Mesendoderm (in vitro differentiated cells): ENCODE data around the gene NOM1.

Experiments used
- DNase-seq: peaks from one replicate; pipeline ENCODE4 v3.0.0; 2013
- H2AK5ac ChIP-seq: 2 replicates; pipeline ENCODE4 v1.6.1; 2013; ENCODE audit warnings: low read length, inconsistent platforms
- H2BK120ac ChIP-seq: 2 replicates; pipeline ENCODE4 v1.6.1; 2013; ENCODE audit warnings: low read depth, mild to moderate bottlenecking, low read length, moderate library complexity, mixed read lengths
- H2BK15ac ChIP-seq: replicated peaks from 2 replicates; pipeline ENCODE4 v1.6.1; 2013; ENCODE audit warnings: low read depth, mild to moderate bottlenecking, moderate library complexity
- H2BK5ac ChIP-seq: 2 replicates; pipeline ENCODE4 v1.6.1; 2013; ENCODE audit warnings: low read length, inconsistent platforms
- H3K18ac ChIP-seq: 2 replicates; pipeline ENCODE4 v1.6.1; 2013; ENCODE audit warnings: mild to moderate bottlenecking, low read length, mixed read lengths
- H3K23ac ChIP-seq: one replicate; pipeline ENCODE4 v1.6.1; 2013; ENCODE audit warnings: low read length
- H3K27ac ChIP-seq: 2 replicates; pipeline ENCODE4 v1.5.1; 2013; ENCODE audit warnings: low read depth, mild to moderate bottlenecking, inconsistent platforms, low read length, moderate library complexity
- H3K27me3 ChIP-seq: 2 replicates; pipeline ENCODE4 v1.6.1; 2013; ENCODE audit warnings: low read length, control low read depth, mild to moderate bottlenecking, inconsistent platforms; ENCODE audit not compliant: insufficient read depth, poor library complexity
- H3K36me3 ChIP-seq: 2 replicates; pipeline ENCODE4 v1.6.1; 2013; ENCODE audit warnings: low read length, inconsistent platforms; ENCODE audit not compliant: control insufficient read depth, insufficient read depth
- H3K4ac ChIP-seq: one replicate; pipeline ENCODE4 v1.6.1; 2013; ENCODE audit warnings: low read depth, mild to moderate bottlenecking, low read length, moderate library complexity
- H3K4me1 ChIP-seq: 2 replicates; pipeline ENCODE4 v1.6.1; 2013; ENCODE audit warnings: low read depth, low read length, inconsistent platforms; ENCODE audit not compliant: control insufficient read depth
- H3K4me2 ChIP-seq: 2 replicates; pipeline ENCODE4 v1.6.1; 2013; ENCODE audit warnings: low read length
- H3K4me3 ChIP-seq: 2 replicates; pipeline ENCODE4 v1.5.1; 2013; ENCODE audit warnings: mild to moderate bottlenecking, low read length
- H3K56ac ChIP-seq: one replicate; pipeline ENCODE4 v1.6.1; 2013; ENCODE audit warnings: low read length
- H3K79me1 ChIP-seq: 2 replicates; pipeline ENCODE4 v1.6.1; 2013; ENCODE audit warnings: low read length, inconsistent platforms
- H3K79me2 ChIP-seq: 2 replicates; pipeline ENCODE4 v1.6.1; 2013; ENCODE audit warnings: mild to moderate bottlenecking, low read length; ENCODE audit not compliant: control insufficient read depth, insufficient read depth
- H3K9ac ChIP-seq: 2 replicates; pipeline ENCODE4 v1.6.1; 2013; ENCODE audit warnings: low read length, inconsistent platforms
- H4K5ac ChIP-seq: one replicate; pipeline ENCODE4 v1.6.1; 2013; ENCODE audit warnings: low read length
- H4K8ac ChIP-seq: one replicate; pipeline ENCODE4 v1.6.1; 2013; ENCODE audit warnings: low read depth, mild to moderate bottlenecking, control low read depth, low read length, moderate library complexity
- WGBS: extraction: QIAGEN DNeasy Blood & Tissue Kit; methylation state at CpG from one replicate; pipeline ENCODE4 v1.1.7; 2013; ENCODE audit warnings: low lambda C conversion rate, missing lambda C conversion rate; ENCODE audit not compliant: insufficient coverage; ENCODE audit errors: extremely low coverage; 5-methylcytosine and 5-hydroxymethylcytosine counted together

The NOM1 gene

GRCh38 chr7:157006205-157006747, 56.8 kb downstream of the NOM1 start:
- H3K36me3 ChIP-seq: no peaks in the 10 kb centered on the region
- no peaks in the 10 kb centered on the region for H3K79me1 ChIP-seq
- no peak overlapping the region for H3K9ac ChIP-seq
- H4K5ac ChIP-seq: no peak overlapping the region
- H2BK120ac ChIP-seq: no peak overlapping the region
- H3K27me3 ChIP-seq: peaks cover 83% of the 10 kb centered on the region
- no peak overlapping the region for H3K56ac ChIP-seq
- no peak overlapping the region for H2BK5ac ChIP-seq
- H2AK5ac ChIP-seq: no peak overlapping the region
- H2BK15ac ChIP-seq: no peak overlapping the region
- H4K8ac ChIP-seq: no peak overlapping the region
- peak; percentile 33 for DNase-seq
- no peaks in the 10 kb centered on the region for H3K79me2 ChIP-seq
- no peak overlapping the region for H3K23ac ChIP-seq
- H3K18ac ChIP-seq: peak overlapping the region; percentile 8
- H3K4me3 ChIP-seq: no peak overlapping the region
- WGBS: no CpG with 5 or more reads among the region's 39 CpGs
- no peaks in the 10 kb centered on the region for H3K4me1 ChIP-seq
- no peak overlapping the region for H3K4me2 ChIP-seq
- H3K4ac ChIP-seq: no peak overlapping the region
- no peak overlapping the region for H3K27ac ChIP-seq

DNA sequence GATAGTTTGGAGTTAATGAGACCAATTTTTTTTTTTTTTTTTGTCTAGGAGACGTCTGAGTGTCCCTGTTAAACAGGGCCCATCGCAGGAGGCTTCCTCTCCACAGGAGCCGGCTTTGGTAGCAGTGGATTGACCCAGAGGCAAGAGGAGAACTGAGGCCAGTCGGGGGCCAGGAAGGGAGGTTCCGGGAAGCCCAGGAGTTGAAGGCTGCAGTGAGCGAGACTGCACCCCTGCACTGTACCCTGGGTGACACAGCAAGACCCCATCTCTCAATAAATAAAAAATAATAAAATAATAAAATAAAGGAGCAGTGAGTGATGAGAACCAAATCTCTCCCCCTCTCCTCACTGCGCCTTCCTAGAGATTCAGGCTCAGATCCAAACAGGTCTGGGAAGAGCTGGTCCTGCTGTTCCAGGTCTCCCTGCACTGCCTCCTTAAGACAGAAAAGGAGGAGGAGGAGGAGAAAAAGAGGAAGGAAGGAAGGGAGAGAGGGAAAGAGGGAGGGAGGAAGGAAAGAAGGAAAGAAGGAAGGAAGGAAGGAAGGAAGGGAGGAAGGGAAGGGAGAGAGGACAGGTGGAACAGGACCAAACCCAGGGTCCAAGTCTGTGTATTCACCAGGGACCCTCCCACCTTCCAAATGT, 57.4 kb downstream of the NOM1 start:
- Histone ChIP-seq H4K5ac (no peak overlapping the region), H3K4me3 (no peak overlapping the region), H2BK5ac (no peak overlapping the region), H2AK5ac (no peak overlapping the region), H3K27me3 (peaks cover 84% of the 10 kb centered on the region), H3K9ac (no peak overlapping the region), H2BK120ac (no peak overlapping the region), H2BK15ac (no peak overlapping the region), H3K18ac (no peak overlapping the region), H4K8ac (no peak overlapping the region), H3K27ac (no peak overlapping the region), H3K4me1 (peaks cover 1% of the 10 kb centered on the region), H3K23ac (no peak overlapping the region), H3K36me3 (no peaks in the 10 kb centered on the region), H3K4ac (no peak overlapping the region), H3K79me1 (no peaks in the 10 kb centered on the region), H3K4me2 (no peak overlapping the region), H3K56ac (no peak overlapping the region), H3K79me2 (no peaks in the 10 kb centered on the region)
- no peak for DNase-seq
- no CpG with 5 or more reads among the region's 7 CpGs for WGBS

DNA sequence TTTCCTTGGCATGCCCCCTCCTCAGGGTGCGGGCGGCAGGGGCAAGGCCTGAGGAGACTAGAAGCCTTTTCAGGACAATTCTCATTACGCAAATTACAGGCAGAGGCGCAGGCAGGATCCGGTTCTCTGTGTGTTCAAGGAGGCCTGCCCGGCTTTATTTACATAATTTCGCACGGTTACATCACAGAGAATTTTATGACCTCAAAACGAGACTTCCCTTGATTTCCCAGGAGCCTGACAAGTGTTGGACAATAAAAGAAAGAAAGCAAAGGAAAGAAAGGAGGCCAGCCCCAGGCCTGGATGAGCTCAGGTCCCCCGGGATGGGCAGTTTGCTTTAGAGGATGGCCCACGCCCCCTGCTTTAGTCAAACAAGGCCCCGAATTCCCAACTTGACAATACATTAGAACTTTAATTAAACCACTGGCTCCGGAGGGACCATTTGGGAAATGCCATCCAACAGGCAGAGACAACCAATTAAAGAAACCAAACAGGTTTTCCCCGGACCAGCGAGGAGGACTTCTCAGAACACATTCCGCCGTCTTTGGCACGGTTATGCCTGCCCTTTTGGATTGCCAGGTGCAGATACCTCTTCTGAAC, 58.1 kb downstream of the NOM1 start:
- H3K4me2 ChIP-seq: no peak overlapping the region
- no peak overlapping the region for H2BK15ac ChIP-seq
- H3K4me3 ChIP-seq: no peak overlapping the region
- H3K79me2 ChIP-seq: no peaks in the 10 kb centered on the region
- H3K27ac ChIP-seq: no peak overlapping the region
- H4K5ac ChIP-seq: no peak overlapping the region
- H3K18ac ChIP-seq: no peak overlapping the region
- H4K8ac ChIP-seq: no peak overlapping the region
- no peak overlapping the region for H2BK5ac ChIP-seq
- no peak overlapping the region for H2AK5ac ChIP-seq
- no peaks in the 10 kb centered on the region for H3K36me3 ChIP-seq
- H2BK120ac ChIP-seq: no peak overlapping the region
- H3K23ac ChIP-seq: no peak overlapping the region
- no peak overlapping the region for H3K4ac ChIP-seq
- no peak overlapping the region for H3K56ac ChIP-seq
- WGBS: no CpG with 5 or more reads among the region's 18 CpGs
- peaks cover 1% of the 10 kb centered on the region for H3K4me1 ChIP-seq
- peak; percentile 25 for DNase-seq
- no peak overlapping the region for H3K9ac ChIP-seq
- H3K79me1 ChIP-seq: no peaks in the 10 kb centered on the region
- H3K27me3 ChIP-seq: peaks cover 81% of the 10 kb centered on the region

DNA sequence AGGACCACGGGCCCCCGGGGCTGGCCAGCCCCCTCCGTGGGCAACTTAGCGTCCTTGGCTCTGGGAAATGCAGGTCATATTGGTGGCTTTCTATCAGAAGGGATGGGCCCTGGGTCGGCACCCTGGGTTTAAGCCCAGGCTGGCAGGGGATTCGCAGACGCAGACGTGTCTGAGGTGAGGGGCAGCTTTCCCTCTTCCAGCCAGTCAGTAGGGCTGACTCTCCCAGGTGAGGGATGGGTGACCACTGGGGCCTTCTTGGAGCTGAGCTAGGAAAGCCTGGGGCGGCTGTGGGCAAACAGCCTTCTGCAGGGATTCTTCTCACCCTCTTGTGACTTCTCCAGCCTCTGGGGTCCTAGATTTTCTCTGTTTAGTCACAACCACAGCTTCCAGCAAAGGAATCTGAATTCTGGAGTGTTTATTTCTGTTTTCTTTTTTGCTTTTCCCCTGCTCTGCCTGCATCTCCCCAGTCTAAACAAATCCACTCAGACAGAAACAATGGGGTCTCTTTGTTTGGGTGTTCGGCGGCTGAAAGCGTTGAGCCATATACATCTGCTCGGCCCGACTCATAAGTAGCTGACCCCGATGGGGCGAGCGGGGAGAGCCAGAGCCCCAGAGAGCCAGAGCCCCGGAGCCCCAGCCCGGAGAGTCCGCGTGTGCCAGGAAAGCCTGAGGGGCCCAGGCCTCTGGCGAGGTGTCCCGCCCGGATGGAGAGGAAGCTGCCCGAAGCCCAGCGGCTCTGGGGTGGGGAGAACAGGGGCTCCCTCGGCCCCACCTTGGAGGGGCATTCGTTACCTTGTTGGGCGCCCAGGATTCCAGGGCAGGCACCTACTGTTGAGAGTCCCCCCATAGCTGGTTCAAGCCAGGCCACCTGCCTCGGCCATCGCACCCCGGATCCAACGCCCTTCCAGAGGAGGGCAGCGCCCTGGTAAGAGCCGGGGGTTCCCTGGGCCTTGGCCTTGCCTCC, 59.0 kb downstream of the NOM1 start:
- Histone ChIP-seq H4K5ac (no peak overlapping the region), H3K4ac (no peak overlapping the region), H3K79me1 (no peaks in the 10 kb centered on the region), H2BK15ac (no peak overlapping the region), H3K4me1 (peaks cover 4% of the 10 kb centered on the region), H3K56ac (no peak overlapping the region), H2BK5ac (no peak overlapping the region), H3K9ac (no peak overlapping the region), H3K23ac (no peak overlapping the region), H3K79me2 (no peaks in the 10 kb centered on the region), H2BK120ac (no peak overlapping the region), H3K4me3 (no peak overlapping the region), H4K8ac (no peak overlapping the region), H3K27ac (no peak overlapping the region), H3K4me2 (no peak overlapping the region), H2AK5ac (no peak overlapping the region), H3K36me3 (no peaks in the 10 kb centered on the region), H3K27me3 (peaks cover 78% of the 10 kb centered on the region), H3K18ac (peak overlapping the region; percentile 32)
- peak; percentile 14 for DNase-seq
- no CpG with 5 or more reads among the region's 35 CpGs for WGBS

DNA sequence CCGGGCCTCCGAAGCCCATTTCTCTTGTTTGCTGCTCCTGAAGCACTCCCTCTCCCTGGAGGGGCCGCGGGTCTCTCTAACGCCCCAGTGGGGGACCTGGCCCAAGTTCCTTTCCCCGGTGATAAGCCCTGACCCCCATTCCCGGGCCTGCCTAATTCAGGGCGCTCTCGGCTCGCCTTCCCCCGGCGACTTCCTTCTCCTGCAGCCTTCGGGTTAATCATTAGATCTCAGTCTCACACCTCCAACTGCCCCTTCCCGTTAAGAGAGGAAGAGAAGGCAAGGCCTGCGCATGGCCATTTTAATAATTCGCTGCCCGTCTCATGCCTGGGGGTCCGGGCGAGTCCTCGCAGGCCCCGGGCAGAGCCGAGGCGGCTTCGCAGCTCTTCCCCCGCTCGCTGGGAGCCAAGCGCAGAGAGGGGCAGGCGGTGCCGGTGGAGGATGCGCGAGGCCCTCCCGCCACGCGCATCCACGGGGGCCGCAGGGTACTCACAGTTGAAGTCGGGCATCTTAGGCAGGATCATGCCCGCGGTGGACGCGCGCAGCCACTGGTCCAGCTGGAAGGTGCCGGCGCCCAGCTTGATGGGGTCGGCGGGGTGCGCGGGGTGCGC, 59.8 kb downstream of the NOM1 start:
- H3K9ac ChIP-seq: no peak overlapping the region
- peak; percentile 73 for DNase-seq

More for the DNA sequence above, 59.8 kb downstream of the NOM1 start:
- no CpG with 5 or more reads among the region's 49 CpGs for WGBS
- no peak overlapping the region for H2AK5ac ChIP-seq
- H3K4me2 ChIP-seq: no peak overlapping the region
- H4K5ac ChIP-seq: no peak overlapping the region
- peak overlapping the region; percentile 53 for H3K56ac ChIP-seq
- H2BK120ac ChIP-seq: no peak overlapping the region
- no peak overlapping the region for H3K4me3 ChIP-seq
- H3K27me3 ChIP-seq: peaks cover 71% of the 10 kb centered on the region
- H2BK5ac ChIP-seq: no peak overlapping the region
- no peak overlapping the region for H3K4ac ChIP-seq
- H3K27ac ChIP-seq: no peak overlapping the region
- H3K23ac ChIP-seq: no peak overlapping the region
- H3K36me3 ChIP-seq: no peaks in the 10 kb centered on the region
- H3K79me1 ChIP-seq: no peaks in the 10 kb centered on the region
- H4K8ac ChIP-seq: no peak overlapping the region
- H3K79me2 ChIP-seq: no peaks in the 10 kb centered on the region
- H2BK15ac ChIP-seq: no peak overlapping the region
- H3K18ac ChIP-seq: peak overlapping the region; percentile 32
- H3K4me1 ChIP-seq: peaks cover 6% of the 10 kb centered on the region
